HG03095 (cell line): Measurements from ENCODE around the gene PDSS2.

Experiments
- ATAC-seq: cut with Tn5 transposase; IDR thresholded peaks from one replicate; pipeline ENCODE4 v1.9.1; 2021; ENCODE audit warnings: moderate library complexity; ENCODE audit not compliant: unreplicated experiment

The PDSS2 gene, protein sequence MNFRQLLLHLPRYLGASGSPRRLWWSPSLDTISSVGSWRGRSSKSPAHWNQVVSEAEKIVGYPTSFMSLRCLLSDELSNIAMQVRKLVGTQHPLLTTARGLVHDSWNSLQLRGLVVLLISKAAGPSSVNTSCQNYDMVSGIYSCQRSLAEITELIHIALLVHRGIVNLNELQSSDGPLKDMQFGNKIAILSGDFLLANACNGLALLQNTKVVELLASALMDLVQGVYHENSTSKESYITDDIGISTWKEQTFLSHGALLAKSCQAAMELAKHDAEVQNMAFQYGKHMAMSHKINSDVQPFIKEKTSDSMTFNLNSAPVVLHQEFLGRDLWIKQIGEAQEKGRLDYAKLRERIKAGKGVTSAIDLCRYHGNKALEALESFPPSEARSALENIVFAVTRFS

DNA sequence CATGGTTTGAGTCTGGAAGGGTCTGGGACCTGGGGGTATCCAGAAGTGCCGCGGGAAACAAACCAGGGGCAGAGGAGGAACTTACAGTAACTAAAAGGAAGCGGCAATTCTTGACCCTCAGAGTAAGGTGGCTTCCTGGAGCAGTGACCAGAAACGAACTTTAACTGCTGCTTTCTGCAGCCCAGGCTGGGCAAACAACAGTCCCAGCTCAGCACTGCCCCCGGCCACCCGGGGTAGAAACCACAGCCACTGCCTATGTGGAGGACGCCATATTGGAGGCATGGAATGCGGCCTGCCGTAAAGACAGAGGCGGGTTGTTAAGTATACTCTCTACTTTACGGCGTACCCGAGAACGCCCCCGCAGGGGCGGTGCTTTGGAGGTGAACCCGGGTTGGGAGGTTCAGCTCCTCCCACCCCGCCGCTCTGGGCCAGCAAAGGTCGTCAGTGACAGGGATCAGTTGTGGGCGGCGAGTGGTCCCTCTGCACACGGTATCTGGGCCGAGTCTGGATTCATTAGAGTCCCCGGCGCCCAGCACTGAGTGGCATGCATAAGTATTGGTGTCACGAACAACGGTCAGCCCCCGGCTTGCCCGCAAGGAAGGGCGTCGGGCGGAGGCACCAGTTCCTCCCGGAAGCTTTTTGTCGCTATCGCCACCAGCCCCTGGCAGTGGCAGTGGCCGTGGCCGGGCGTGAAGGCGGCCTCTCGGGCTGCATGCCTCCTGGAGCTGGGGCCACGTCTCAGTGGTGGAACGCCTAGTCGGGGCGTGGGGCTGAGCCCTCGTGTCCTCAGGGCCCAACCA lies at the start of gene PDSS2:
Gene PDSS2 (minus strand): TSS at position 282 of the 800 bp plus-strand sequence. CDS start 279 bp downstream, at position 3.
- ATAC-seq: peak; percentile 92

DNA sequence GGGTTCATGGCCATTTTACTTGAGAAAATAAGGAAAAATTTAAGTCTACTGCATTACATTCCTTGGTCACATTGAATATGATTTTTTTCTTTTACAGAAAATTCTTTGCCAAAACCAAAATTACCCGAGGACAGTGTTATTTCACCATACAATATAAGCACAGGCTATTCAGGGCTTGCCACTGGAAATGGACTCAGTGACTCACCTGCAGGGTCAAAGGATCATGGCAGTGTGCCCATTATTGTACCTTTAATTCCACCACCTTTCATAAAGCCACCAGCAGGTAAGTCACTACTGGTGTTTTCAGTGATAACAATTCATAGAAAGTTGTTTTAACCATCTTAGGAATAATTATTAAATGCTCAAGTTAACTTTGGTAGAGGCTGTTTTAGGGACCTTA lies 46.8 kb upstream of the PDSS2 start:
- no peak for ATAC-seq

DNA sequence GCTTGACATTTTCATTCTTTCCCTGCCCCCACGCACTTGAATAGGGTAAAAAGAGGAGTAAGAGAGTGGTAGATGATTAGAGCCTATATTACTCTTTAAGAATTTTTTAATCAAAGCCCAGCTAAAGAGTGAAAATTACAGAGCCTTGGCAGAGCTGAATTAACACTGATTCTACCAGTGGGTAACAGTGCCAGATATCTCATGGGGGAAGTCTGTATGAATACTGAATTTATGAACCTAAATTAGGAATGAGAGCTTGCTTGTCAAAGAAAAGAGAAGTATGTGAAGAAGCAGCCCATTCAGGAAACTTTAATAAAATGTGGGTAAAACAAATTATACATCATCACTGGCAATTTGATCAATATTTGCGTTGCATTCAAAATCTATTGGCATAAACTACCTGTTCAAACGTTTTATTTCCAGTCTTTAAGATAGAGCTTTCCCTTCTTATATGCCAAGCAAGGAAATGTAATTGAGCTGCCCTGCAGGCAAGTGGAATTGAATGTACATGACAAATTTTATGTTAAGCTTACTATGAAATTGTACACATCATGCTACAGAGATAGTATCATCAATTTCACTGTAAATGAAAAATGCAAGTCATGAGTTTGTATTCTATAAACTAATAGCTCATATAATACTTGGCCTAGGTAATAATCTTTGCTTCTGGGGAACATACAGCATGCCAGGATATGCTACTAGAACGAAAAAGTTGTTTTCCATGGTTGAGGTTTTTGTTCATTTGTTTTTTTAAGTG lies 45.1 kb upstream of the PDSS2 start:
- ATAC-seq: no peak

DNA sequence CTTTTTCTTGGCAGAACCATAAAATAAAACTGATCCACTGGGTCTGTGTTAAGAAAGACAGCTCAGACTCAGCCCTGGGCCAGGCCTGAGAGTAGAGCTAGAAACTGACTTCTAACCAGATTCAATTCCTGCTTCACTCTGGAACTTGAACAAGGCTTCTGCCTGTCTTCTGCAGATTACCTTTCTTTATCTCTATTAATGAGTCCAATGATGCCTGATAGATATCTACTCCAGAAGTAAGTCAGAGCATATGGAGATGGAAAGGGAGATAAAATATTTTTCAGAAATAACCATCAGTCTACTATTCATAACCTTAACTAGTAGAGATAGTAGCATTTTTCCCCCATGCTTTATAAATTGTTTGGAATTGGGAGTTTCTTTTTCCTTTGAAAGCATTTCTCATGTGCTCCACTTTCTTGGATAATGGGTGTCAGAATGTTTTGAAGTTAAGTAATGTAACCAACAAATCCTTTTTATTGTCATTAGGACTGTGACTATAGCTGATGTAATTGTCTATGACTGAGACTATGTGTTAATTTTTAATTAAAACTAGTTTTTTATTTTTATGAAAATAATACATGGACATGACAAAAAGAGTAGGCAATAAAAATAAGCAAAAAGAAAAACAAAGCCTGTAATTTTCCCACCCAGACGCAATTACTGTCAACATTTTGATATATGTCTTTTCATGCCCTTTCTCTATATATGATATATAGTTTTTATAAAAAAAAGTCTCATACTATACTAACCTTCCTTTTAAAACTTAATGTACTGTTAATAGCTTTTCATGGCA lies 37.7 kb upstream of the PDSS2 start:
- ATAC-seq: no peak

DNA sequence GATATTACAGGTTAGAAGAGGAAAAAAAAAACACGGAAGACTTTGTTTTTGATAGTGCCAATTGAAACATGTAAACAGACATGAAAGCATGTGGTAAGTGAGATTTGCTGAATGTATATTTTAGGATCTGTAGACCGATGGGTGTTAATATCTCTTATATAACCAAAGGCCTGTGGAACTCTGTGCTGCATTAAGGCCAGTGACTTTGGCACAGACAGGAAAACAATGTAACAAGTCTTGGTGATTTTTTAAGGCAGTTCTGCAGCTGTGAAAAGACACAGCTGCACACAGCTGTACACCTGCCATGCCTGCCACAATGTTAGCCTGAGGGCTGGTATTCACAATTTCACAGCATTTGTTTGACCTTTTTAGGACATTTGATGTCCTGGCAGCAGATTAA lies 36.6 kb upstream of the PDSS2 start:
- no peak for ATAC-seq

DNA sequence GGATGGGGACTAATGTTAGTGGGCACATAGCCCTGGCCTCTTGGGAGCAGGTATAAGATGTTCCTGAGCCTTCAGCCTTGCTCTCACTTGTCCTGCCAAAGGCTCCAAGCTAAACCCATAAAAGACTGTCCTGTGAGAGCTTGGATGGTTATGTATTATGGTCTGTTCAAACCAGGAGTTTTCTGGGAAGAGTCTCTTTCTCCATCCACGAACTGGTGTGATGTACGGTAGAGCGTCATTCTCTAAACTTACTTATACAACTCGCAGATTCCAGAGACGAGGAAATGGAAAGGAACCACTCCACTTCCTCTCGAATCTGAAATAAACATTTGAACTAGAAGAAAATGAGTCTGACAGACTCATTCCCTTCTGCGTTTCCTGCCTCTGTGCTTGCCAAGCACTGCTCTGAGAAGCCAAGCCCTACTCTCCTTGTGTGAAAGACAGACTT lies 35.9 kb upstream of the PDSS2 start:
- ATAC-seq: no peak

DNA sequence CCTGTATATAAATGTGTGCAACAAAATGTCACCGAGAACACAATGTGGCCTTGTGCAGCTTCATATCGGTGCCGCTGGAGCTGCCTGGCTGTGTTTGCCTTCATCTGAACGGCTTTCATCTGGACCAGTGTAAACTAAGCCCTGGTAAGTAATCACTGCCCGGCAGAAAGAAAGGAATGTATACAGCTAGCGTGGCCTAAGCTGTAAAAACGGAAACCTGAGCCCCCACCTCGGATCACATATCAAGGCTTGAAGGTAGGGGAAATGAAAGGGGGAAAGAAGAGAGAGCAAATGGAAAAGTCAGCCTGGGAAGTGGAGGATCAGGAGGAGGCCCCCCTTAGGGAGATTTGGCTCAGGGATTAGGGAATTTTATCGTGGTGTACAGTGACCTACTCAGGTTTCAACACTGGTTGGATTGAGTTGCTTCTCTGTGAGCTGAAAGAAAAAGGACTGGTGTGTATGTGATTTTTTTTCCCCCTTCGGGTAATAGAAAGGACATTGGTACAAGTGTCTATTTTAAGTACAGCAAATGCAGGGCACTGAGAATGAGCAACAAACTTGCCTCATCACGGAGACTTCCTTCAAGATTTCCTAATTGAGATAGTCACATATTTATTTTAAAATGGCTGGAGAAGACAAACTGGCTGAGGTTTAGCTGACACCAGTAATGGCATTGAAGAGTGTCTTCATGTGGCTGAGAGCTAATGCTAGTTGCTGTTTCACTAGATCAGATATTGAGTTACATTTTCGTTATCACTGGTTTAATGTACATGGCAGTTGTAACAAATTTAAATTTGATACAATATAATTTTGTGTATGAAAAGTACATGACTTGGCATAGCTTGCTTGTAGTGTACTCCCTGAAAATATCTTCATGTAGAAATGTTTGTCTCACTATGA lies 34.0 kb upstream of the PDSS2 start:
- no peak for ATAC-seq

DNA sequence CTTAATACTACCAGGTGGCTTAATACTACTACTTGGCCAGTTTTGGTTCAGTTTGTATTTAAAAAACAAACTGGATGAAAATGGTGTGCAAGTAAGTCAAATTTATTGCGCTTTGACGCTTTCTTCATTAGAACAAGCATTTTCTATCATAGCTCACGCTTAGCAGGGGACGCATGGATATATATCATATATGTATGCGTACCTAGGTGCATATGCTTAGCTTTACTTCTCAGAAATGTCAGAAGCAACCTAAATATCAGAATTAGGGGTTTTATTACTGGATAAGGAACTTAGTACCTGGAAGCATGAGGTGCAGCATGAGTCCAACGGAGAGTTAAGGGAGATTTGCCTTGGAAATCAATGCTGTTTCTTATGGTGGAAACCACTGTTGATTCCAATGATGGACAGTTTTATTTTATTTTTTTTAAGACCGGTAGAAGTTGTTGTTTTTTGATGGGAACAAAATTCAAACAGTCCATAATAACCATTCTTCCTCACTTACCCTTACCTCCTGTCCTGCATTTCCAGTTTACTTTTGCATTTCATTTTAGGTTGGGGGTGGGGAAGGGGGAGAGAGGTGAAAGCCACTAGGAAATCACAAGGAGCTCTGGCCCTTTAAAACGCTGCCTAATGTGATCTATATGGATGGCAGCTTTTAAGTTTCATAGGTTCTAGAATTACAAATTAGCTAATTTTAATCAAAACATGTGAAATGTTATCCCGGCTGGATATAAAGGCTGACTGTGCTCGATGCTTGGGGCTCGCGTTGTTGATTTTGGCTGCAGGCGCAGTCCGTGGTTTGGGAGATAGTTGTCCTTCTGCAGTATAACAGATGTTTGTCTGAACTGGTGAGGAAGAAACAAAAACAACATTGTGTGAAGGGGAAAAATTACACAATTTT lies 32.6 kb upstream of the PDSS2 start:
- ATAC-seq: no peak

DNA sequence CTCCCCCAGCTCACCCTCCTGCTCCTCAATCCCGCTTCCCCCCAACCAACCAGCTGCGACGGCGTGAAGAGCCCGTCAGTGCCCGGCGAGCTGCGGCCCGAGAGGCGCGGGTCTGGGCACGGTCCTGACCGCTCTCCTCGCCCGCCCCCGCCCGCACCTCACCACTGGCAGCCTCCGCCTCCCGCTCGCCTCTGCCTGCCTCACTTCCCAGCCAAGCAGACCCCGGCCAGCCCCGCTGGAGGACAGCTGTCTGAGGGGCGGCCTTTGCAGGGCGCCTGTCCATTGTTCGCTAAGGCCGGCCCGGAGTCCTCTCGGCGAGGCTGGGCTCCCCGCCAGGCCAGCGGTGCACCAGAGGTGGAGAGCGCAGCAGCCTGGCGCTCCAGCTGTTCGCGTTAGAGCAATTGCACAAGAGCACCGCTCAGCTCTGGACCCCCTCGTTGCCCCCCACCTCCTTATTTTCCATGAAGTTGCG lies 31.8 kb upstream of the PDSS2 start:
- no peak for ATAC-seq

DNA sequence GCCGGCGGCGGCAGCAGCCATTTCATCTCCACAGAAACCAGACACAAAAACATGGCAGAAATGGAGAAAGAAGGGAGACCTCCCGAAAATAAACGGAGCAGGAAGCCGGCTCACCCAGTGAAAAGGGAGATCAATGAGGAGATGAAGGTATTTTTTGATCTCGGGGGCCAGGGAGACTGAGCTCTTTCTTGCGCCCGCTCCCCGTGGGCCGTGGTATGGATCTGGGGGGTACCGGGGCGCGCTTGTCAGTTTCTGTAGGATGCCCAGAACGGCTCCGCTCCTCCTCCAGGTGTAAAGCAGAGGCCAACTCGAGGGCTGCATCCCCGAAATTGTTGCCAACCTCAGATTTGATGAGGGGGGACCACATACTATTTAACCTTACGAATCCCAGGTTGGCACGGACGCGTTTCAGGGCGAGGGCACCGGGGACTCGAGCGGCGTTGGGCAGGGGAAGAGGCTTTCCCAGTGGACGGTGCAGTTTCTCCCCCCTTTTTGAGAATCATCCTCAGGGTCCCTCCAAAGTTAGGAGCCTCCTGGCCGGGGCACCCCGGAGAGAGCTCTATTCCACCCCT lies 31.3 kb upstream of the PDSS2 start:
- ATAC-seq: no peak

DNA sequence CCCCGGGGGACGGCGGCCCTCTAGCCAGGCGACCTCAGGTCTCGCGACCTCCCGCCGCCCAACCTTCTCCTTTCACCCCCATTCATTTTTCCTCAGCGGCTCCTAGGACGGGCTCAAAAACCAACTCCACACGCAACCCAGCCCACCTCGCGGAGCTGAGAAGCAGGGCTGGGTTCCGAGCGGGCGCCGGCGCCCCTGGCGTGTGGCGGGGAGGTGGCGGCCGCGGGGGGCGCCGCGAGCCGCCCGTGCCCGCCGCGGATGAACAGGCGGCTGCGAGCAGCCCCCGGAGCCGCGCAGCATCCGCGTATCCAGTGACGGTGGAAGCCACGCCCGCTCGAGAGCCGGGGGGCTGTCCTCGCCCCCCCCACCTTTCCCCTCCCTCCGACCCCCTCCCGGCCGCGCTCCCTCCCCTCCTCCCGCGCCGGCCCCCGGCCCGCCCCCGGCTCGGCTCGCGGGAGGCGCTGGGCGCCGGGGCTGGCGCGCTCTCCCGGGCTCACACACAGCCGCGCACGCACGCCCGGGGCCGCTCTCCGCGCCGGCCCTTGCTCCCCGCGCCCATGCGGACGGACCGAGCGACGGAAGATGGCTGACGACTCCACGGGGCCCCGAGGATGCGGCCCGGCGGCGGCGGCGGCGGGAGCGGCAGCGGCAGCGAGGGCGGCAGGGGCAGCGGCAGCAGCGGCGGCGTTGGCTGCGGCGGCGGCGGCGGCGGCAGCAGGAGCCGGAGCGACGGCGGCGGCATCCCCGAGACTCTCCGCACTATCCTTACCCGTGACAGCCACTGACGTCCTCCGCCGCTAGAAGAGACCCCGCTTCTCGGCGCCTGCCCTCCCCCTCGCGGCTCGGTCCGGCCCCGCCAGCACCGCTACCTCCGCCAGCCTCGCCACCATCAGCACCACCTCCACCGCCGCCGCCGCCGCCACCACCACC lies 30.5 kb upstream of the PDSS2 start, which contains the start of gene SOBP:
Gene SOBP (plus strand): TSS at position 482 of the 930 bp plus-strand sequence. CDS start 500 bp downstream, outside the sequence.
- ATAC-seq: no peak

DNA sequence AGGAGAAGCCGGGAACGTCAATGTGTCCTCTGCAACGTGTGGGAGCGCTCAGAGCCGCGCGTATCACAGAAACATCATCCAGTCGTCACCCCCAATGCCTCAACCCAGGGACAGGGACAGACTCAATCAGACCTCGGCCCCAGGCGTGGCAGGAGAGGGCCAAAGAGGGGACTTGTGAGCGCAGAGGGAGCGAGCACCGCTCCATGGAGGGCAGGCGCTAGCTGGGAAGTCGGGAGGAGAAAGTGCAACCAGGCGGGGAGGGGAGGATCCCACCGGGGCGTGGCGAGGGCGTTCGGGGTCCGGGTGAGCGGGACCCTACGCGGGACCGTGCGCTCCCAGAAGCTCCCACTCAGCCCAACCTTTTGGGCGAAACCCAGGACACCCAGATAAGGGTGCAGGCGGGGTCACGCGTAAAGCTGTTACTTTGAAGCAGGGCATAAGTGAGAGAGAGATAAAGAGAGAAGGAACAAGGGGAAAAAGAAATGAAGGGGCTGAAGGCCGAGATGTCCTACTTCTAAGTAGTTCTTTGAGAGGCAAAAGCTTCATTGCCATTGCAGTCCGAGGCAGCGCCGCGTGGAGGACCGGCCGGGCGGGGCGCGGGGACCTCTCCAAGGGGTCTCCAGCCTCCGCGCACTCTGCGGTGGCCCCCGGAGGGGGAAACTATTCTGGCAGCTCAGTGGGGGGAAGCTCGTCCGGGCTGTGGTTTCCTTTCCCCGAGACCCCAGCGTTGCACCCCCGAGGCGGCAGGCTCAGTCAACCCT lies 29.7 kb upstream of the PDSS2 start:
- no peak for ATAC-seq

DNA sequence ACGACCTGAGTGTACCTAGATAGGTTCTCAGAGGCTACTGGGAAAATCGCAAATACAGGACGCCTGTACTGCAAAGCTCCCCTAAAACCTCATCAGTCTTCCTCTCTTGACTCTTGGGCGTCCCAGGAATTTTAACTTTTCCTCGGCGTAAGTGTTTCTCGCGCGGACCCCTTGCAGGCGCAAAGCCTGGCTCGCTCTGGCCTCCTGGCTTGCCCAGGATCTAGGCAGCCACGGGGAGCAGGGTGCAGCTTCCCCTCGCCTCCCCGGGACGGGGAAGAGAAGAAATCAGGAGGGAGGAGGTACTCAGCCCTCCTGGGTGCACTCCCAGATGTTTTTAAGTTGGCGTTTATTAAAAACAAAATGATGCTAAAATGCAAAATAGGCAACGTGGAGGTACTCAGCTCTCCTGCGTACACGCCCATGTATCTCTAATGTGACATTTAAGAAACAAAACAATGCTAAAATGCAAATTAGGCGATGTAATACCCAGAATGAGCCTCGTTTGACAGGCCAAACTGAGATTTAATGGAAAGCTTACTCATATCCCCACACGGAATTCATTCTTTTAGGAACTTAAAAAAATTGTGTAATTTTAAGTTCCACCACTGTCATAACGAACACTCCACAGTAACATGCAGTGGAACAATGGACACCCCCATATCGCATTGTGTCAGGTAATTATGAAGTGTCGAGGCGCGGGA lies 29.0 kb upstream of the PDSS2 start:
- ATAC-seq: no peak

DNA sequence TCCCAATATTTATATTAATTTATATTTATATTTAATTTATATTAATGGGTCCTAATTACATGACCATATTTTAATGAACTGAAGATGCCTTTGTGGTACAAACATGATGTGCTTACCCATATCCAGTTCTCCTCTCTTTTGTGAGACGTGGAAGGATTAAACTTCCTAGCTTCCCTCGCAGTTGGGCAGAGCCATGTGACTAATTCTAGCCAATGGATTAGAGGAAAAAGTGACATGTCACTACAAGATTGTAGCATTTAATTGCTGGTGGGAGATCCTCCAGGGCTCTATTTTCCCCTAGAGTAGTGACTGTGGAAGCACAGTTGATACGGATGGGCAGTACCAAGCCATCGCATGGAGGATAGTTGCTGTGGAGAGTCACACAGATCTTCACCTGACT lies 25.8 kb upstream of the PDSS2 start:
- ATAC-seq: no peak

DNA sequence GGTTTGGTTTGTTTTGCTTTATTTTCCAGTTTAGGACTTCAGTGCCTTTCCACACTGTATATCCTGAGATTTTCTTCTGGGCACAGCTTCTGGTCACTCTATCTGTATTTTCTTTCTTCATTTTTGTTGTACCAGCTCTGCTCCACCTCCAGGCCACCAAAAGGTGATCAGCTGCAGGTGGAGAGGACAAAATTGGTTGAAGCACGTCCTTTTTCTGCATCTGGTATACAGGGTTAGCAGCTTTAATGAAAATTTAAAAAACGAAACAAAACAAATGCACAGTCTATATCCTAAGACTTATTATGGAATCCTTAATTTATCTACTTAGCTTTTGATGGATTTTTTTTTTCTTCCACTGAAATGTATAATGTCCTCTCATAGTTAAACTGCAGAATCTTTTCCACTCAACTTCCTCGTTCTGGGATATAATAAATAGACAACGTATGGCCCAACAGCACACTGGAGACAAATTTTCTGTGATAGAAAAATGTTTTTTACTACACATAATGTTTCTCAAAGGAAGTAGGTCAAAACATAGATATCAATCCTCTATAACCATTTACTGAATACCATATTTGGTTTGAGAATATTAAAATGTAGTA lies 19.8 kb upstream of the PDSS2 start:
- no peak for ATAC-seq
